Liver (tissue), 9 donors: Measurements from ENCODE around the gene VRK2. TPM values are rescaled to one million over a fixed set of nuclear protein-coding genes. Genes with fewer than 3 reads are reported as not detected.

ENCODE experiments used
- DNase-seq: peaks from one replicate; pipeline ENCODE4 v3.0.0-alpha.2; 2017; ENCODE audit warnings: low spot score
- H3K27ac ChIP-seq, 2 donors: one replicate each; pipeline ENCODE4 v1.7.0; 2013; ENCODE audit warnings: inconsistent platforms in 2 of 2, low read length in 2 of 2, control low read depth in 1 of 2, low read depth in 1 of 2, mild to moderate bottlenecking in 1 of 2
- H3K27me3 ChIP-seq, 4 donors: one replicate each; pipeline versions ENCODE4 v1.6.1 to v1.7.0; 2013; ENCODE audit warnings: low read length in 3 of 4, inconsistent platforms in 1 of 4, mild to moderate bottlenecking in 1 of 4, moderate library complexity in 1 of 4; ENCODE audit not compliant: control insufficient read depth in 4 of 4, insufficient read depth in 4 of 4
- H3K36me3 ChIP-seq, 4 donors: one replicate each; pipeline versions ENCODE4 v1.6.1 to v1.7.0; 2013; ENCODE audit warnings: low read length in 3 of 4, mild to moderate bottlenecking in 3 of 4, low read depth in 1 of 4, moderate library complexity in 1 of 4; ENCODE audit not compliant: control insufficient read depth in 4 of 4, insufficient read depth in 3 of 4
- H3K4me1 ChIP-seq, 4 donors: one replicate each; pipeline versions ENCODE4 v1.6.1 to v1.7.0; 2013; ENCODE audit warnings: low read length in 3 of 4, mild to moderate bottlenecking in 3 of 4, moderate library complexity in 1 of 4; ENCODE audit not compliant: control insufficient read depth in 4 of 4, insufficient read depth in 4 of 4
- H3K4me3 ChIP-seq, 3 donors: one replicate each; pipeline versions ENCODE4 v1.6.1 to v1.7.0; 2013; ENCODE audit warnings: low read length in 3 of 3, control low read depth in 1 of 3, low read depth in 1 of 3, mild to moderate bottlenecking in 1 of 3
- H3K9ac ChIP-seq, 2 donors: one replicate each; pipeline ENCODE4 v1.7.0; 2013; ENCODE audit warnings: low read length in 2 of 2, mild to moderate bottlenecking in 2 of 2, moderate library complexity in 2 of 2, control low read depth in 1 of 2, low read depth in 1 of 2
- H3K9me3 ChIP-seq, 4 donors: one replicate each; pipeline versions ENCODE4 v1.6.1 to v1.7.0; 2013; ENCODE audit warnings: low read length in 3 of 4; ENCODE audit not compliant: control insufficient read depth in 4 of 4
- EGR1 ChIP-seq, 2 donors: IDR thresholded peaks; 2 replicates each; pipeline ENCODE4 v1.6.1; 2016 to 2018; ENCODE audit warnings: antibody characterized with exemption in 2 of 2, low read depth in 2 of 2
- FOXA1 ChIP-seq: IDR thresholded peaks from 2 replicates; pipeline ENCODE4 v1.6.1; 2016; ENCODE audit warnings: antibody characterized with exemption
- FOXA2 ChIP-seq: IDR thresholded peaks from 2 replicates; pipeline ENCODE4 v1.6.1; 2016; ENCODE audit warnings: antibody characterized with exemption
- GABPA ChIP-seq, 2 donors: IDR thresholded peaks in 1 of 2; conservative IDR thresholded peaks in 1 of 2; 2 replicates each; pipeline ENCODE4 v1.6.1; 2016; ENCODE audit warnings: antibody characterized with exemption in 2 of 2, mild to moderate bottlenecking in 1 of 2, moderate library complexity in 1 of 2
- HNF4A ChIP-seq, 2 donors: conservative IDR thresholded peaks; 2 replicates each; pipeline ENCODE4 v1.6.1; 2016; ENCODE audit warnings: antibody characterized with exemption in 2 of 2, mild to moderate bottlenecking in 2 of 2
- HNF4G ChIP-seq: IDR thresholded peaks from 2 replicates; pipeline ENCODE4 v1.6.1; 2016; ENCODE audit warnings: antibody characterized with exemption
- JUND ChIP-seq, 2 donors: IDR thresholded peaks; 2 replicates each; pipeline ENCODE4 v1.6.1; 2016; ENCODE audit warnings: antibody characterized with exemption in 2 of 2
- NR2F2 ChIP-seq: IDR thresholded peaks from 2 replicates; pipeline ENCODE4 v1.6.1; 2016; ENCODE audit warnings: antibody characterized with exemption
- RAD21 ChIP-seq, 2 donors: IDR thresholded peaks; 2 replicates each; pipeline ENCODE4 v1.6.1; 2016; ENCODE audit warnings: antibody characterized with exemption in 2 of 2, mild to moderate bottlenecking in 2 of 2
- RXRA ChIP-seq, 2 donors: IDR thresholded peaks; 2 replicates each; pipeline ENCODE4 v1.6.1; 2017 to 2018; ENCODE audit warnings: antibody characterized with exemption in 2 of 2, mild to moderate bottlenecking in 1 of 2
- SP1 ChIP-seq: IDR thresholded peaks from 2 replicates; pipeline ENCODE4 v1.6.1; 2018; ENCODE audit warnings: antibody characterized with exemption, mild to moderate bottlenecking
- TAF1 ChIP-seq: conservative IDR thresholded peaks from 2 replicates; pipeline ENCODE4 v1.6.1; 2016; ENCODE audit warnings: antibody characterized with exemption, mild to moderate bottlenecking
- YY1 ChIP-seq: IDR thresholded peaks from 2 replicates; pipeline ENCODE4 v1.6.1; 2016; ENCODE audit warnings: antibody characterized with exemption, mild to moderate bottlenecking
- WGBS: extraction: QIAGEN DNeasy Blood & Tissue Kit; methylation state at CpG from one replicate; pipeline ENCODE4 v1.1.7; 2013; 5-methylcytosine and 5-hydroxymethylcytosine counted together
- polyA plus RNA-seq, 2 donors: library from polyadenylated mRNA; stranded (reverse) in 1 of 2; unstranded in 1 of 2; fragments of 200-250 nt in 1 of 2; fragments of >200 nt in 1 of 2; fragmentation: Nextera tagmentation in 1 of 2; extraction: Ambion mirVana in 1 of 2; gene quantifications; one replicate each; pipeline versions ENCODE4 v1.2.1 to v1.2.3, GENCODE V29; 2013 to 2015
- total RNA-seq, 2 donors: library from RNA; depleted of rRNA; stranded (reverse); fragments of >200 nt; gene quantifications; one replicate each; pipeline ENCODE4 v1.2.3, GENCODE V29; 2014
- TF ChIP-seq, protein P1 (sequence below): IDR thresholded peaks from 2 replicates; pipeline ENCODE4 v1.6.1; 2016; ENCODE audit warnings: antibody characterized with exemption
- TF ChIP-seq, protein P2 (sequence below): IDR thresholded peaks from 2 replicates; pipeline ENCODE4 v1.6.1; 2016; ENCODE audit warnings: antibody characterized with exemption, mild to moderate bottlenecking
- TF ChIP-seq, protein P3 (sequence below): IDR thresholded peaks from 2 replicates; pipeline ENCODE4 v1.6.1; 2016; ENCODE audit warnings: antibody characterized with exemption
- TF ChIP-seq, protein P4 (sequence below): fragments of 150-350 bp; IDR thresholded peaks from 2 replicates; pipeline ENCODE4 v1.5.1; 2017; ENCODE audit warnings: improper control_type of control experiment, low read depth, low read length; ENCODE audit not compliant: missing input control
- TF ChIP-seq, protein P5 (sequence below): IDR thresholded peaks from 2 replicates; pipeline ENCODE4 v1.6.1; 2016; ENCODE audit warnings: antibody characterized with exemption
- donor health status: healthy.
- donor health status: healthy.
- donor health status: healthy.
- donor health status: healthy.
- donor health status: healthy.

The VRK2 gene
- total and polyA plus RNA-seq, 4 donors = 5.4 to 17.3 (median 8.5) TPM

DNA sequence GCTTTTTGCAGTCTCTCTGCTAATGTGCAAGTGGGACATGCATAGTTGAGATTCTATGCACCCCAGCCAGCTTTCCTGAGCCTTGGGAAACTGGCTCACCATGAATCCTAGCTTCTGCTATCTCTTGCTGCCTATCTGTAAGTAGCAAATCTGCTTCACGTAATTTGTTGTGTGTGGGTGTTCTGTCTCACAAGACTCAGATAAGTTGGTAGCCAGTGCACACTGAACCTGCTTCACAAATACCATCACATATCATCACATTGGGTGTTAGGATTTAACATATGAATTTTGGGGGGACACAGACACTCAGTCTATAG is 13.9 kb upstream of the VRK2 start:
- H3K9ac ChIP-seq = no peak overlapping the region
- DNase-seq = no peak
- no peaks in the 10 kb centered on the region for H3K36me3 ChIP-seq
- no peak for TF ChIP-seq YY1
- TF ChIP-seq RAD21 (IDR thresholded peaks at IDR 0.05) = no peak
- TF ChIP-seq, protein P1, sequence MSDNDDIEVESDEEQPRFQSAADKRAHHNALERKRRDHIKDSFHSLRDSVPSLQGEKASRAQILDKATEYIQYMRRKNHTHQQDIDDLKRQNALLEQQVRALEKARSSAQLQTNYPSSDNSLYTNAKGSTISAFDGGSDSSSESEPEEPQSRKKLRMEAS = no peak
- no peak for TF ChIP-seq SP1
- TF ChIP-seq HNF4A (conservative IDR thresholded peaks at IDR 0.05) = no peak
- TF ChIP-seq, protein P2, sequence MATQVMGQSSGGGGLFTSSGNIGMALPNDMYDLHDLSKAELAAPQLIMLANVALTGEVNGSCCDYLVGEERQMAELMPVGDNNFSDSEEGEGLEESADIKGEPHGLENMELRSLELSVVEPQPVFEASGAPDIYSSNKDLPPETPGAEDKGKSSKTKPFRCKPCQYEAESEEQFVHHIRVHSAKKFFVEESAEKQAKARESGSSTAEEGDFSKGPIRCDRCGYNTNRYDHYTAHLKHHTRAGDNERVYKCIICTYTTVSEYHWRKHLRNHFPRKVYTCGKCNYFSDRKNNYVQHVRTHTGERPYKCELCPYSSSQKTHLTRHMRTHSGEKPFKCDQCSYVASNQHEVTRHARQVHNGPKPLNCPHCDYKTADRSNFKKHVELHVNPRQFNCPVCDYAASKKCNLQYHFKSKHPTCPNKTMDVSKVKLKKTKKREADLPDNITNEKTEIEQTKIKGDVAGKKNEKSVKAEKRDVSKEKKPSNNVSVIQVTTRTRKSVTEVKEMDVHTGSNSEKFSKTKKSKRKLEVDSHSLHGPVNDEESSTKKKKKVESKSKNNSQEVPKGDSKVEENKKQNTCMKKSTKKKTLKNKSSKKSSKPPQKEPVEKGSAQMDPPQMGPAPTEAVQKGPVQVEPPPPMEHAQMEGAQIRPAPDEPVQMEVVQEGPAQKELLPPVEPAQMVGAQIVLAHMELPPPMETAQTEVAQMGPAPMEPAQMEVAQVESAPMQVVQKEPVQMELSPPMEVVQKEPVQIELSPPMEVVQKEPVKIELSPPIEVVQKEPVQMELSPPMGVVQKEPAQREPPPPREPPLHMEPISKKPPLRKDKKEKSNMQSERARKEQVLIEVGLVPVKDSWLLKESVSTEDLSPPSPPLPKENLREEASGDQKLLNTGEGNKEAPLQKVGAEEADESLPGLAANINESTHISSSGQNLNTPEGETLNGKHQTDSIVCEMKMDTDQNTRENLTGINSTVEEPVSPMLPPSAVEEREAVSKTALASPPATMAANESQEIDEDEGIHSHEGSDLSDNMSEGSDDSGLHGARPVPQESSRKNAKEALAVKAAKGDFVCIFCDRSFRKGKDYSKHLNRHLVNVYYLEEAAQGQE = no peak
- TF ChIP-seq, protein P3, sequence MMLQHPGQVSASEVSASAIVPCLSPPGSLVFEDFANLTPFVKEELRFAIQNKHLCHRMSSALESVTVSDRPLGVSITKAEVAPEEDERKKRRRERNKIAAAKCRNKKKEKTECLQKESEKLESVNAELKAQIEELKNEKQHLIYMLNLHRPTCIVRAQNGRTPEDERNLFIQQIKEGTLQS = no peak
- TF ChIP-seq RXRA (IDR thresholded peaks at IDR 0.05) = no peak
- TF ChIP-seq, protein P4, sequence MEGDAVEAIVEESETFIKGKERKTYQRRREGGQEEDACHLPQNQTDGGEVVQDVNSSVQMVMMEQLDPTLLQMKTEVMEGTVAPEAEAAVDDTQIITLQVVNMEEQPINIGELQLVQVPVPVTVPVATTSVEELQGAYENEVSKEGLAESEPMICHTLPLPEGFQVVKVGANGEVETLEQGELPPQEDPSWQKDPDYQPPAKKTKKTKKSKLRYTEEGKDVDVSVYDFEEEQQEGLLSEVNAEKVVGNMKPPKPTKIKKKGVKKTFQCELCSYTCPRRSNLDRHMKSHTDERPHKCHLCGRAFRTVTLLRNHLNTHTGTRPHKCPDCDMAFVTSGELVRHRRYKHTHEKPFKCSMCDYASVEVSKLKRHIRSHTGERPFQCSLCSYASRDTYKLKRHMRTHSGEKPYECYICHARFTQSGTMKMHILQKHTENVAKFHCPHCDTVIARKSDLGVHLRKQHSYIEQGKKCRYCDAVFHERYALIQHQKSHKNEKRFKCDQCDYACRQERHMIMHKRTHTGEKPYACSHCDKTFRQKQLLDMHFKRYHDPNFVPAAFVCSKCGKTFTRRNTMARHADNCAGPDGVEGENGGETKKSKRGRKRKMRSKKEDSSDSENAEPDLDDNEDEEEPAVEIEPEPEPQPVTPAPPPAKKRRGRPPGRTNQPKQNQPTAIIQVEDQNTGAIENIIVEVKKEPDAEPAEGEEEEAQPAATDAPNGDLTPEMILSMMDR = no peak
- no peak for TF ChIP-seq GABPA (IDR thresholded peaks at IDR 0.05 in 1 of 2, conservative IDR thresholded peaks at IDR 0.05 in 1 of 2)
- TF ChIP-seq JUND (IDR thresholded peaks at IDR 0.05) = no peak
- TF ChIP-seq FOXA1 = no peak
- TF ChIP-seq, protein P5, sequence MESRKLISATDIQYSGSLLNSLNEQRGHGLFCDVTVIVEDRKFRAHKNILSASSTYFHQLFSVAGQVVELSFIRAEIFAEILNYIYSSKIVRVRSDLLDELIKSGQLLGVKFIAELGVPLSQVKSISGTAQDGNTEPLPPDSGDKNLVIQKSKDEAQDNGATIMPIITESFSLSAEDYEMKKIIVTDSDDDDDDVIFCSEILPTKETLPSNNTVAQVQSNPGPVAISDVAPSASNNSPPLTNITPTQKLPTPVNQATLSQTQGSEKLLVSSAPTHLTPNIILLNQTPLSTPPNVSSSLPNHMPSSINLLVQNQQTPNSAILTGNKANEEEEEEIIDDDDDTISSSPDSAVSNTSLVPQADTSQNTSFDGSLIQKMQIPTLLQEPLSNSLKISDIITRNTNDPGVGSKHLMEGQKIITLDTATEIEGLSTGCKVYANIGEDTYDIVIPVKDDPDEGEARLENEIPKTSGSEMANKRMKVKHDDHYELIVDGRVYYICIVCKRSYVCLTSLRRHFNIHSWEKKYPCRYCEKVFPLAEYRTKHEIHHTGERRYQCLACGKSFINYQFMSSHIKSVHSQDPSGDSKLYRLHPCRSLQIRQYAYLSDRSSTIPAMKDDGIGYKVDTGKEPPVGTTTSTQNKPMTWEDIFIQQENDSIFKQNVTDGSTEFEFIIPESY = no peak
- no peak for TF ChIP-seq HNF4G
- TF ChIP-seq EGR1 (IDR thresholded peaks at IDR 0.05; ENCODE audit: low read depth in 2 of 2) = no peak
- no peak for TF ChIP-seq TAF1
- no peak for TF ChIP-seq NR2F2
- no peaks in the 10 kb centered on the region for H3K9me3 ChIP-seq
- H3K27me3 ChIP-seq = no peaks in the 10 kb centered on the region
- no peak overlapping the region for H3K4me3 ChIP-seq
- no peak overlapping the region for H3K27ac ChIP-seq
- WGBS = 95% methylated on average over 1 of the region's 1 CpG
- no peaks in the 10 kb centered on the region for H3K4me1 ChIP-seq

DNA sequence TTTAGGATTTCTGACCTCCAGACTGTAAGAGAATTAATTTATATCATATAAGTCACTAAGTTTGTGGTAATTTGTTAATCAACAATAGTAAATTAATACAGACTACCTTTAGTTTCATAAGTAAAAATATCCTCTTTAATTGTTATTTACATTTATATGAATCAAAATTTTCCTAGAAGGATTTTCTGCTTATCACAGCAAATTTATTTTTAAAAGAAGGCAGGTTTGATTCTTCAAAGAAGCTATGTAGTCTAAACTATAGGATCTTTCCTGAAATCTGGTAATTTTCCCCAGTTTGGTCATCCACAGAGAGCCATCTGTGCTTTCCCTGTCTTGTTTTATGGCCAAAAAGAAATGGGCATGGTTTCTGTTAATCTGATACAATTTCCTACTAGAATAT is 13.1 kb upstream of the VRK2 start:
- no peaks in the 10 kb centered on the region for H3K36me3 ChIP-seq
- H3K4me1 ChIP-seq = no peaks in the 10 kb centered on the region
- no peak overlapping the region for H3K9ac ChIP-seq
- DNase-seq = no peak
- H3K27me3 ChIP-seq = no peaks in the 10 kb centered on the region
- H3K9me3 ChIP-seq = no peaks in the 10 kb centered on the region
- no peak overlapping the region for H3K27ac ChIP-seq
- no peak overlapping the region for H3K4me3 ChIP-seq
- no peak for TF ChIP-seq FOXA2
- TF ChIP-seq JUND (IDR thresholded peaks at IDR 0.05) = no peak
- no peak for TF ChIP-seq HNF4A (conservative IDR thresholded peaks at IDR 0.05)
- TF ChIP-seq, protein P2 = no peak
- TF ChIP-seq, protein P5 = no peak
- no peak for TF ChIP-seq EGR1 (IDR thresholded peaks at IDR 0.05; ENCODE audit: low read depth in 2 of 2)
- TF ChIP-seq SP1 = no peak
- TF ChIP-seq TAF1 = no peak
- TF ChIP-seq, protein P3 = no peak
- no peak for TF ChIP-seq RXRA (IDR thresholded peaks at IDR 0.05)
- no peak for TF ChIP-seq HNF4G
- TF ChIP-seq YY1 = no peak
